Astrocyte of the spinal cord (primary cell): Measurements from ENCODE around the gene RMC1.

ENCODE experiments used
- DNase-seq: peaks from one replicate; pipeline ENCODE4 v3.0.0; 2011; ENCODE audit warnings: low read depth, low spot score
- H3K4me3 ChIP-seq: 2 replicates; pipeline ENCODE4 v1.5.1; 2011; ENCODE audit warnings: low read depth, mild to moderate bottlenecking, low read length, moderate library complexity
- CTCF ChIP-seq: IDR thresholded peaks from 2 replicates; pipeline ENCODE4 v1.5.1; 2012; ENCODE audit warnings: low read depth, mild to moderate bottlenecking, low read length, inconsistent platforms
- in situ Hi-C: cut with HindIII; loops from 2 replicates; pipeline ENCODE4 v1.10.0; 2017; ENCODE audit warnings: low sequenced_read_pairs

Gene RMC1

GRCh38 chr18:23523429-23524212 lies 20.3 kb downstream of the RMC1 start:
- in situ Hi-C loops, result no loop called here
- peak; percentile 63 for DNase-seq
- no peak overlapping the region for H3K4me3 ChIP-seq
- TF ChIP-seq CTCF, result no peak

GRCh38 chr18:23524213-23524707 lies 20.9 kb downstream of the RMC1 start:
- DNase-seq, result no peak
- TF ChIP-seq CTCF, result no peak
- in situ Hi-C loops, result no loop called here
- no peak overlapping the region for H3K4me3 ChIP-seq

GRCh38 chr18:23526501-23527063 lies 23.3 kb downstream of the RMC1 start:
- in situ Hi-C loops, result no loop called here
- TF ChIP-seq CTCF, result no peak
- DNase-seq, result no peak
- no peak overlapping the region for H3K4me3 ChIP-seq

- H3K4me3 ChIP-seq, result no peak overlapping the region
- DNase-seq, result no peak
- in situ Hi-C loops, result no loop called here
- TF ChIP-seq CTCF, result no peak
Observed at GRCh38 chr18:23528580-23529472, 25.5 kb downstream of the RMC1 start.

GRCh38 chr18:23529604-23530003 lies 26.3 kb downstream of the RMC1 start:
- DNase-seq, result peak; percentile 47
- in situ Hi-C loops, result no loop called here
- TF ChIP-seq CTCF, result no peak
- H3K4me3 ChIP-seq, result no peak overlapping the region

- TF ChIP-seq CTCF, result no peak
- in situ Hi-C loops, result no loop called here
- no peak for DNase-seq
- no peak overlapping the region for H3K4me3 ChIP-seq
Observed at GRCh38 chr18:23530195-23530594, 26.9 kb downstream of the RMC1 start.
